ENCODE data around the gene GSDMA.

GSDMA gene

DNA sequence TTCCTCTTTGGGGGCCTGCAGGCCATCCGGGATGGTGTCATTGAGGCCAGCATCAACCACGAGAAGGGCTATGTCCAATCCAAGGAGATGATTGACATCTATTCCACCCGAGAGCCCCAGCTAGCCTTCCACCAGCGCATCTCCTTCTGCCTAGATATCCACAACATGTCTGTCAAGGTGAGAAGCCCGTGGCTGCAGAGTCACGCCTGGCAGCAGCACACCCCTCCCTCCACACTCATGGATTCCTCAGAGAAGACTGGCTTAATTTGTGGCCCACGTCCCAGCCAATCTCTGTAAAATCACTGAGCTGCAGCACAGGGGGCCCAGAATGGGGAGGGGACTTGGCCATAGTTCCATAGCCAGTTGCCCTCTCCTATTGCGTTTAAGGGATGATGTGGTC, 33.4 kb downstream of the GSDMA start:
- H3K79me2 ChIP-seq (ENCODE audit: control insufficient read depth, low read length), result no peaks in the 10 kb centered on the region
- H3K9me3 ChIP-seq (ENCODE audit: control insufficient read depth, insufficient read depth, low read length), result no peaks in the 10 kb centered on the region
- no peaks in the 10 kb centered on the region for H3K4me1 ChIP-seq (ENCODE audit: control insufficient read depth, low read length)
- H3K9me2 ChIP-seq (replicated peaks; ENCODE audit: control insufficient read depth, low read length), result no peaks in the 10 kb centered on the region
- no peaks in the 10 kb centered on the region for H4K20me1 ChIP-seq (ENCODE audit: control insufficient read depth, insufficient read depth, low read depth, low read length)
- no peaks in the 10 kb centered on the region for H3K27me3 ChIP-seq (ENCODE audit: control insufficient read depth, low read length)
- no peak for TF ChIP-seq EZH2phosphoT487 (IDR thresholded peaks at IDR 0.05; ENCODE audit: borderline replicate concordance, low read length)
- TF ChIP-seq, protein P1, sequence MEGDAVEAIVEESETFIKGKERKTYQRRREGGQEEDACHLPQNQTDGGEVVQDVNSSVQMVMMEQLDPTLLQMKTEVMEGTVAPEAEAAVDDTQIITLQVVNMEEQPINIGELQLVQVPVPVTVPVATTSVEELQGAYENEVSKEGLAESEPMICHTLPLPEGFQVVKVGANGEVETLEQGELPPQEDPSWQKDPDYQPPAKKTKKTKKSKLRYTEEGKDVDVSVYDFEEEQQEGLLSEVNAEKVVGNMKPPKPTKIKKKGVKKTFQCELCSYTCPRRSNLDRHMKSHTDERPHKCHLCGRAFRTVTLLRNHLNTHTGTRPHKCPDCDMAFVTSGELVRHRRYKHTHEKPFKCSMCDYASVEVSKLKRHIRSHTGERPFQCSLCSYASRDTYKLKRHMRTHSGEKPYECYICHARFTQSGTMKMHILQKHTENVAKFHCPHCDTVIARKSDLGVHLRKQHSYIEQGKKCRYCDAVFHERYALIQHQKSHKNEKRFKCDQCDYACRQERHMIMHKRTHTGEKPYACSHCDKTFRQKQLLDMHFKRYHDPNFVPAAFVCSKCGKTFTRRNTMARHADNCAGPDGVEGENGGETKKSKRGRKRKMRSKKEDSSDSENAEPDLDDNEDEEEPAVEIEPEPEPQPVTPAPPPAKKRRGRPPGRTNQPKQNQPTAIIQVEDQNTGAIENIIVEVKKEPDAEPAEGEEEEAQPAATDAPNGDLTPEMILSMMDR (IDR thresholded peaks at IDR 0.05; ENCODE audit: low read depth, low read length, poor library complexity, severe bottlenecking), result no peak
- no peak overlapping the region for H3K4me3 ChIP-seq (ENCODE audit: low read length)
- H3K27ac ChIP-seq (ENCODE audit: low read depth, low read length), result no peak overlapping the region
- H3K4me2 ChIP-seq (ENCODE audit: low read length), result no peak overlapping the region
- H3F3A ChIP-seq (ENCODE audit: control insufficient read depth, insufficient read depth), result peaks cover 3% of the 10 kb centered on the region; the same call in 1 of the 2 replicates
- peaks cover 64% of the 10 kb centered on the region for H3K36me3 ChIP-seq (ENCODE audit: control insufficient read depth, low read length)

DNA sequence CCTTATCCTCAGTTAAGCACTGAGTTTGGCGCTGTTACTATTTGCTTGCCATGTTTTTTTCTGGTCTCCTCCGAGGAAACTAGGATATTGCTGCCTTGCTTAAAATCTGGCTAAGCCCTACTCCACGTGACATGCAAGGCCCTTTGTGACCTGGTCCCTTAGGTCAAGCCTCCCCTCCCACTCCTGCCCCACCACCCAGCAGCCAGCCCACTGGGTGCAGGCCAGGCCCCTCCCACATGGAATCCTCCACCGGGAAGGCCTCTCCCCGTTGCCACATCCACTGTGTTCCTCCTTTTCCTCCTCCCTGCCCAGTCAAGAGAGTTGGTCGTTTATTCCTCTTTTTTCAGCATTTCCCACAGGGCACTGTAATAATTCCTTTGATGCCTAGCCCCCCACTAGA, 34.0 kb downstream of the GSDMA start:
- Histone ChIP-seq H3K79me2 (ENCODE audit: control insufficient read depth, low read length) (no peaks in the 10 kb centered on the region), H3K4me2 (ENCODE audit: low read length) (no peak overlapping the region), H3K27ac (ENCODE audit: low read depth, low read length) (no peak overlapping the region), H3K9me3 (ENCODE audit: control insufficient read depth, insufficient read depth, low read length) (no peaks in the 10 kb centered on the region), H3K36me3 (ENCODE audit: control insufficient read depth, low read length) (peaks cover 58% of the 10 kb centered on the region), H3K4me3 (ENCODE audit: low read length) (no peak overlapping the region), H3K27me3 (ENCODE audit: control insufficient read depth, low read length) (no peaks in the 10 kb centered on the region), H3F3A (ENCODE audit: control insufficient read depth, insufficient read depth) (peaks cover 3% of the 10 kb centered on the region; the same call in 1 of the 2 replicates), H3K9me2 (replicated peaks; ENCODE audit: control insufficient read depth, low read length) (no peaks in the 10 kb centered on the region), H4K20me1 (ENCODE audit: control insufficient read depth, insufficient read depth, low read depth, low read length) (no peaks in the 10 kb centered on the region), H3K4me1 (ENCODE audit: control insufficient read depth, low read length) (no peaks in the 10 kb centered on the region)
- no peak for TF ChIP-seq EZH2phosphoT487 (IDR thresholded peaks at IDR 0.05; ENCODE audit: borderline replicate concordance, low read length)
- TF ChIP-seq, protein P1 (IDR thresholded peaks at IDR 0.05; ENCODE audit: low read depth, low read length, poor library complexity, severe bottlenecking), result no peak

DNA sequence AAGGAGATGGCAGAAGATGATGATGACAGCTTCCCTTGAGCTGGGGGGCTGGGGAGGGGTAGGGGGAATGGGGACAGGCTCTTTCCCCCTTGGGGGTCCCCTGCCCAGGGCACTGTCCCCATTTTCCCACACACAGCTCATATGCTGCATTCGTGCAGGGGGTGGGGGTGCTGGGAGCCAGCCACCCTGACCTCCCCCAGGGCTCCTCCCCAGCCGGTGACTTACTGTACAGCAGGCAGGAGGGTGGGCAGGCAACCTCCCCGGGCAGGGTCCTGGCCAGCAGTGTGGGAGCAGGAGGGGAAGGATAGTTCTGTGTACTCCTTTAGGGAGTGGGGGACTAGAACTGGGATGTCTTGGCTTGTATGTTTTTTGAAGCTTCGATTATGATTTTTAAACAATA, 34.7 kb downstream of the GSDMA start:
- no peaks in the 10 kb centered on the region for H3K4me1 ChIP-seq (ENCODE audit: control insufficient read depth, low read length)
- H3K4me3 ChIP-seq (ENCODE audit: low read length), result no peak overlapping the region
- TF ChIP-seq, protein P1 (IDR thresholded peaks at IDR 0.05; ENCODE audit: low read depth, low read length, poor library complexity, severe bottlenecking), result no peak
- H3K27me3 ChIP-seq (ENCODE audit: control insufficient read depth, low read length), result no peaks in the 10 kb centered on the region
- H4K20me1 ChIP-seq (ENCODE audit: control insufficient read depth, insufficient read depth, low read depth, low read length), result no peaks in the 10 kb centered on the region
- H3K4me2 ChIP-seq (ENCODE audit: low read length), result no peak overlapping the region
- no peak overlapping the region for H3K27ac ChIP-seq (ENCODE audit: low read depth, low read length)
- peaks cover 3% of the 10 kb centered on the region; the same call in 1 of the 2 replicates for H3F3A ChIP-seq (ENCODE audit: control insufficient read depth, insufficient read depth)
- H3K9me3 ChIP-seq (ENCODE audit: control insufficient read depth, insufficient read depth, low read length), result no peaks in the 10 kb centered on the region
- peaks cover 50% of the 10 kb centered on the region for H3K36me3 ChIP-seq (ENCODE audit: control insufficient read depth, low read length)
- H3K79me2 ChIP-seq (ENCODE audit: control insufficient read depth, low read length), result no peaks in the 10 kb centered on the region
- H3K9me2 ChIP-seq (replicated peaks; ENCODE audit: control insufficient read depth, low read length), result no peaks in the 10 kb centered on the region

- no peak overlapping the region for H3K27ac ChIP-seq (ENCODE audit: low read depth, low read length)
- H3K36me3 ChIP-seq (ENCODE audit: control insufficient read depth, low read length), result peaks cover 35% of the 10 kb centered on the region
These were observed 36.3 kb downstream of the GSDMA start for GRCh38 chr17:39999067-39999466.

More at GRCh38 chr17:39999067-39999466, 36.3 kb downstream of the GSDMA start:
- Histone ChIP-seq H4K20me1 (ENCODE audit: control insufficient read depth, insufficient read depth, low read depth, low read length) (no peaks in the 10 kb centered on the region), H3K27me3 (ENCODE audit: control insufficient read depth, low read length) (no peaks in the 10 kb centered on the region), H3K9me3 (ENCODE audit: control insufficient read depth, insufficient read depth, low read length) (no peaks in the 10 kb centered on the region), H3K9me2 (replicated peaks; ENCODE audit: control insufficient read depth, low read length) (no peaks in the 10 kb centered on the region), H3K4me3 (ENCODE audit: low read length) (no peak overlapping the region), H3K4me2 (ENCODE audit: low read length) (no peak overlapping the region), H3K4me1 (ENCODE audit: control insufficient read depth, low read length) (no peaks in the 10 kb centered on the region), H3F3A (ENCODE audit: control insufficient read depth, insufficient read depth) (peaks cover 3% of the 10 kb centered on the region; the same call in 1 of the 2 replicates), H3K79me2 (ENCODE audit: control insufficient read depth, low read length) (no peaks in the 10 kb centered on the region)
- no peak for TF ChIP-seq EZH2phosphoT487 (IDR thresholded peaks at IDR 0.05; ENCODE audit: borderline replicate concordance, low read length)
- TF ChIP-seq, protein P1 (IDR thresholded peaks at IDR 0.05; ENCODE audit: low read depth, low read length, poor library complexity, severe bottlenecking), result no peak
